HuH-7 (cell line): ENCODE data around the gene TMLHE.
"Not testable (repeated sequence)": the region's sequence is repeated elsewhere in the genome, so short reads cannot be mapped to it uniquely, and the experiment has no call there.

Experiments used
- DNase-seq: peaks from one replicate; pipeline ENCODE4 v3.0.0; 2011; ENCODE audit warnings: low spot score

The TMLHE gene

GRCh38 chrX:155612312-155613224, at the start of gene TMLHE, which contains the start of gene SPRY3:
Gene TMLHE, minus strand, starts transcription at chrX:155612952. Its CDS starts 67,676 bp downstream, at chrX:155545276.
Gene SPRY3, plus strand, starts transcription at chrX:155612586.
- peak; percentile 52 for DNase-seq

- DNase-seq, result no peak
These were observed 49.5 kb upstream of the TMLHE start for GRCh38 chrX:155662282-155662681.

- DNase-seq, result no peak
These were observed 32.4 kb upstream of the TMLHE start for GRCh38 chrX:155645180-155645579.

- DNase-seq, result no peak
These were observed 30.5 kb upstream of the TMLHE start for GRCh38 chrX:155643240-155643639.

- not testable (repeated sequence) for DNase-seq
These were observed 28.6 kb upstream of the TMLHE start for GRCh38 chrX:155641371-155641770.

- DNase-seq, result no peak
These were observed 25.0 kb upstream of the TMLHE start for GRCh38 chrX:155637714-155638113.

GRCh38 chrX:155635019-155635418, 22.3 kb upstream of the TMLHE start:
- DNase-seq, result not testable (repeated sequence)

GRCh38 chrX:155632431-155633100, 19.8 kb upstream of the TMLHE start:
- DNase-seq, result no peak

GRCh38 chrX:155620110-155620509, 7.4 kb upstream of the TMLHE start:
- DNase-seq, result not testable (repeated sequence)

- DNase-seq, result no peak
These were observed 3.2 kb upstream of the TMLHE start for GRCh38 chrX:155615938-155616337.

- DNase-seq, result no peak
These were observed 1.3 kb upstream of the TMLHE start for GRCh38 chrX:155613927-155614559.

GRCh38 chrX:155611302-155611701, 1.4 kb downstream of the TMLHE start:
- no peak for DNase-seq

GRCh38 chrX:155592981-155593380, 19.8 kb downstream of the TMLHE start:
- DNase-seq, result no peak

- no peak for DNase-seq
These were observed 20.4 kb downstream of the TMLHE start for GRCh38 chrX:155592331-155592730.

- no peak for DNase-seq
These were observed 35.1 kb downstream of the TMLHE start for GRCh38 chrX:155577682-155578081.

GRCh38 chrX:155563099-155563498, 49.7 kb downstream of the TMLHE start:
- no peak for DNase-seq

GRCh38 chrX:155544881-155545280, 67.9 kb downstream of the TMLHE start:
- no peak for DNase-seq

- no peak for DNase-seq
These were observed 76.9 kb downstream of the TMLHE start for GRCh38 chrX:155535866-155536265.

- no peak for DNase-seq
These were observed 78.0 kb downstream of the TMLHE start for GRCh38 chrX:155534800-155535199.

GRCh38 chrX:155527023-155527422, 85.7 kb downstream of the TMLHE start:
- not testable (repeated sequence) for DNase-seq

- no peak for DNase-seq
These were observed 98.5 kb downstream of the TMLHE start for GRCh38 chrX:155514225-155514624.

GRCh38 chrX:155505296-155505695, 107.5 kb downstream of the TMLHE start:
- no peak for DNase-seq

- not testable (repeated sequence) for DNase-seq
These were observed 117.6 kb downstream of the TMLHE start for GRCh38 chrX:155495134-155495533.
